HG03432 (cell line): ENCODE data around the gene KDM5C.
A peak's percentile ranks its signal among the peaks of the same experiment; 100 is the strongest.
"Not testable (repeated sequence)": the region's sequence is repeated elsewhere in the genome, so short reads cannot be mapped to it uniquely, and the experiment has no call there.

Experiments used
- ATAC-seq: cut with Tn5 transposase; IDR thresholded peaks from one replicate; pipeline ENCODE4 v1.9.1; 2021; ENCODE audit warnings: mild to moderate bottlenecking, moderate library complexity; ENCODE audit not compliant: unreplicated experiment

KDM5C gene

GRCh38 chrX:53194308-53194707, 30.7 kb downstream of the KDM5C start:
- ATAC-seq = no peak

GRCh38 chrX:53193093-53193492, 31.9 kb downstream of the KDM5C start:
- ATAC-seq = no peak

GRCh38 chrX:53190363-53190960, 34.5 kb downstream of the KDM5C start:
- ATAC-seq = no peak

- ATAC-seq = peak; percentile 86
Observed at GRCh38 chrX:53188763-53189162, 36.2 kb downstream of the KDM5C start.

DNA sequence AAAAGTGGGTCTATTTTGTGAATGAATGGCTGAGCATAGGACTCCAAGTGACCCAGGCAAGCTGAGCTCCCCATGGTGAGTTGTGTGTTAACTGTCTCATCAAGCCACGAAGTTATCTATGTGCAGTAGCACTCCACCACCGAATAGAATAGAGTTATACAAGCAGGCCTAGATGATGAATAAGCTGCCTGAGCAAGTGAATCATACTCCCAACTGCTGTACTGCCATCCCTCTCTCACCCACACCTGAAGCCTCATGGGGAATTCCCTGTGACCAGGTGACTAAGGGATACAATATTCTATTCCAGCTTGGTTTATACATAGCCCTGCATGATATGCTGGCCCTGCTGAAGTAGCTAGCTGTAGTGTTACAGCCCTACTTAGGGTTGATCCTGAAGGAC, 38.7 kb downstream of the KDM5C start:
- ATAC-seq = no peak

GRCh38 chrX:53184836-53185235, 40.2 kb downstream of the KDM5C start:
- ATAC-seq = no peak

DNA sequence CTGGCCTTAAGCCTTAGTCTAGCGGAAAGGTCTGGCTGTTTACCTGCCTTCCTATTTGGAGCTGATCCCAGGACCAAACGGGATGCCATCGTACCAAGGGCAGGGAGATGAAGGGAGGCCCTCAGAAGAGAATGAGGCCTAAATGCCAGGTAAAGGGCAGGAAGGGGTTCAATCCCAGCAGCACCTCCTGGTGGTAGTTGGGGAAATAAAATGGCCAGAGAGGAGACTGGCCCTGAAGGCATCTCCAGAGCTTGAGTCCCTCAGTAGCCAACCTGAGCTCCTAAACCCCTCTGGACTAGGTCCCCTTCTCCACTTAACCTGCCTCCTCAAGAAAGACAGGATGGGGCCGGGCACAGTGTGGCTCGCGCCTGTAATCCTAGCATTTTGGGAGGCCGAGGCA, 53.7 kb downstream of the KDM5C start:
- no peak for ATAC-seq

DNA sequence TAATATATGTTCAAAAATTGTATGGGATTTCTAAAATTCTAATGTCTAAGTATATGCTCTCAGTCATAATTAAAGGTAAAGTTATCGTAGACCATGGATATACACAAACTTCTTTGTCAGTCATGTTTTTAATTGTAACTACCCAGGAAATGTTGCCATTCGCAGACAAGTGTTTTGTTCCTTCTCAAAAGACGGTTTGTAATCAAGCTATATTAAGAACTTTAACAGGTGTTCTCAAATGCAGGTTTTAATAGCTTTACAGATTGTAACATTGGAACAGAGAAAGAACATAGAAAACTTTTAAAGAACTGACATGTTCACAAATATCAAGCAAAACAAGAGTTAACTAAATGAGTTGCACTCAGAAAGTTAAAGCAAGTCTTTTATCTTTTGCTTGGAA, 58.9 kb downstream of the KDM5C start:
- no peak for ATAC-seq

DNA sequence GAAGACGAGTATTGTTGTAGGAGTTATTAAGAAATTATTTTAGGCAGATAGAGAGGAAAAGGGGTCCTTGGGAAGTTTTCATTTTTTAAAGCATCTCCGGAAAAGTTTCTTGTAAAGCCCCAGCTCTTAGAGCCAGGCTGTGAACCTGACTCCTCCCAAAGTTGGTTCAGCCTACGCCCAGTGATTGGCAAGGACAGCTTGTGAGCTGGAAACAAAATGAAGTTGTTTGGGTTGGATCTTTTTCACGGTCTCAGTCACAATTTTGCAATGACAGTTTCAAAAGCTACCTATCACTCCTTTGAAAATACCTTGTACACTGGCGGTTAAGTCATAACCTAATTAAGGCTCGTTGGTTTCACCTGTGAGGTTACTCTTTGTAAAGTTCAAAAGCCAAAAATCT, 60.4 kb downstream of the KDM5C start:
- not testable (repeated sequence) for ATAC-seq

DNA sequence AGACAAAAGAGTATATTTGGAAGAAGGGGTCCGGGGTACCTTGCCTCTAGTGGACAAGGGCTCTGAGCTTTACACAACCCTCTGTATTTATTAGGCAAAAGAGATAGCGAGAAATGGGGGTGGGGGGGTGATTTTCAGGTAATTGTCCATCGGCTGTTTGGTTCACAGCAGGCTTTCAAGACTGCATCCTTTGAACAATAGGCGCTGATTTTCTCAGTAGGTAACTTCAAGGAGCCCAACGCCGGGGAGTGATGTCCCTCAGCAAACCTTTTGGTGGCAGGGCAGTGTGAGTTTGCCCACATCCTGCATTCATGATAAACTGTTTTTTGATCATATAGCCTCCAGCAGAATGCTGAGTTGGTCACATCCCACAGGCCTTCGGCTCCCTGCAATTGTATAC, 61.6 kb downstream of the KDM5C start:
- no peak for ATAC-seq

- ATAC-seq = no peak
Observed at GRCh38 chrX:53160297-53160983, 64.6 kb downstream of the KDM5C start.

DNA sequence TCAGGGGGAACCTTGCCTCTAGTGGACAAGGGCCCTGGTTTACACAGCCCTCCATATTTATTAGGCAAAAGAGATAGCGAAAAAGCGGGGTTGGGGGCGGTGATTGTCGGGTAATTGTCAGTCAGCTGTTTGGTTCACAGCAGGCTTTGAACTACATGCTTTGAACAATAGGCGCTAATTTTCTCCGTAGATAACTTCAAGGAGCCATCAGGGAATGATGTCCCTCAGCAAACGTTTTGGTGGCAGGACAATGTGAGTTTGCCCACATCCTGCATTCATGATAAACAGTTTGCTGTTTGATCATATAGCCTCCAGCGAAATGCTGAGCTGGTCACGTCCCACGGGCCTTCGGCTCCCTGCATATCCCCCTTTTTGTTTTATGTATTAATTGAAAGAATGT, 65.8 kb downstream of the KDM5C start:
- ATAC-seq = no peak

- no peak for ATAC-seq
Observed at GRCh38 chrX:53156207-53156596, 68.8 kb downstream of the KDM5C start.

GRCh38 chrX:53155512-53156206, 69.3 kb downstream of the KDM5C start:
- ATAC-seq = no peak

DNA sequence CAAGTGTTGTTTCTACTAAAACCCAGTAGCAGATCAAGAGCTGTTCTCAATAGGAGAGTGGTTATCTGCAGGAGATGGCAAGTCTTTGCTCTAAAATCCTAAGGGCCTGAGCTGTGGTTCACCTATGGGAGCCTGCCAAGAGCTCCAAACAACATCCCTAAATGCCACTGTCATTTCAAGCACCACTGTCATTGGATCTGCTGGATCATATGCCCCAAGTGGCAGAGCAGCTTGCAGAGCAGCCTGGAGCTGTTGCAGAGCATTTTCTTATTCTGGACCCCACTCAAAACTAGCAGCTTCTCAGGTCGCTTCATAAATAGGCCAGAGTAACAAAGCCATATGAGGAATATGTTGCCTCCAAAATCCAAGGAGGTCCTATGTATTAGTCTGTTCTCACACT, 71.4 kb downstream of the KDM5C start:
- ATAC-seq = no peak
